BJ (cell line): Measurements from ENCODE around the gene DPF1. TPM values are rescaled to one million over a fixed set of nuclear protein-coding genes. Genes with fewer than 3 reads are reported as not detected.

Experiments
- CTCF ChIA-PET: fragments of 350-600 bp; formaldehyde crosslinking; extraction: SDS; loops from one replicate; lab custom pipeline; 2021; ENCODE audit warnings: antibody characterized with exemption, inconsistent platforms; lab: Yijun Ruan, JAX
- POLR2A ChIA-PET: fragments of 300-600 bp; sonication (Branson Sonifier 250); formaldehyde crosslinking; extraction: SDS; loops from one replicate; lab custom pipeline; 2021; ENCODE audit warnings: antibody characterized with exemption; lab: Charles Lee
- DNase-seq: peaks from one replicate; pipeline ENCODE4 v3.0.0-alpha.2; 2011; ENCODE audit warnings: low read depth
- H3K27me3 ChIP-seq: 2 replicates; pipeline ENCODE4 v1.6.0; 2011; ENCODE audit warnings: low read length; ENCODE audit not compliant: control insufficient read depth, insufficient read depth
- H3K36me3 ChIP-seq: 2 replicates; pipeline ENCODE4 v1.5.1; 2011; ENCODE audit warnings: low read length; ENCODE audit not compliant: control insufficient read depth, insufficient read depth
- H3K4me3 ChIP-seq: 2 replicates; pipeline ENCODE4 v1.5.1; 2011; ENCODE audit warnings: low read depth, mild to moderate bottlenecking, control low read depth, low read length
- polyA plus RNA-seq: library from polyadenylated mRNA; depleted of rRNA; stranded (reverse); fragments of >200 nt; gene quantifications from 2 replicates; pipeline ENCODE4 v1.2.3, GENCODE V29; 2011
- TF ChIP-seq, protein P1 (sequence below): IDR thresholded peaks from 2 replicates; pipeline ENCODE4 v1.5.1; 2011; ENCODE audit warnings: low read depth, mild to moderate bottlenecking, control low read depth, inconsistent platforms, low read length, moderate library complexity; ENCODE audit not compliant: insufficient read depth

Gene DPF1
- polyA plus RNA-seq, 1 experiment, result 2.2 TPM

- no peak overlapping the region for H3K4me3 ChIP-seq
- DNase-seq, result no peak
- ChIA-PET CTCF (interaction anchor here (1.6 kb wide), 1 partner anchor 311 kb away, joined by 7 read pairs; no protein-coding TSS in a partner anchor), POLR2A (no interaction called here)
- no peaks in the 10 kb centered on the region for H3K27me3 ChIP-seq
- TF ChIP-seq, protein P1, sequence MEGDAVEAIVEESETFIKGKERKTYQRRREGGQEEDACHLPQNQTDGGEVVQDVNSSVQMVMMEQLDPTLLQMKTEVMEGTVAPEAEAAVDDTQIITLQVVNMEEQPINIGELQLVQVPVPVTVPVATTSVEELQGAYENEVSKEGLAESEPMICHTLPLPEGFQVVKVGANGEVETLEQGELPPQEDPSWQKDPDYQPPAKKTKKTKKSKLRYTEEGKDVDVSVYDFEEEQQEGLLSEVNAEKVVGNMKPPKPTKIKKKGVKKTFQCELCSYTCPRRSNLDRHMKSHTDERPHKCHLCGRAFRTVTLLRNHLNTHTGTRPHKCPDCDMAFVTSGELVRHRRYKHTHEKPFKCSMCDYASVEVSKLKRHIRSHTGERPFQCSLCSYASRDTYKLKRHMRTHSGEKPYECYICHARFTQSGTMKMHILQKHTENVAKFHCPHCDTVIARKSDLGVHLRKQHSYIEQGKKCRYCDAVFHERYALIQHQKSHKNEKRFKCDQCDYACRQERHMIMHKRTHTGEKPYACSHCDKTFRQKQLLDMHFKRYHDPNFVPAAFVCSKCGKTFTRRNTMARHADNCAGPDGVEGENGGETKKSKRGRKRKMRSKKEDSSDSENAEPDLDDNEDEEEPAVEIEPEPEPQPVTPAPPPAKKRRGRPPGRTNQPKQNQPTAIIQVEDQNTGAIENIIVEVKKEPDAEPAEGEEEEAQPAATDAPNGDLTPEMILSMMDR, result no peak
- no peaks in the 10 kb centered on the region for H3K36me3 ChIP-seq
Observed at GRCh38 chr19:38213469-38213868, 10.6 kb downstream of the DPF1 start.

- Histone ChIP-seq H3K27me3 (no peaks in the 10 kb centered on the region), H3K4me3 (no peak overlapping the region), H3K36me3 (0 out of 2 replicates have a peak, but pooled peaks cover 1% of the 10 kb centered on the region)
- TF ChIP-seq, protein P1, result no peak
- DNase-seq, result no peak
- POLR2A ChIA-PET, result no interaction called here
- CTCF ChIA-PET, result no interaction called here
Observed at GRCh38 chr19:38211766-38212165, 12.3 kb downstream of the DPF1 start.

DNA sequence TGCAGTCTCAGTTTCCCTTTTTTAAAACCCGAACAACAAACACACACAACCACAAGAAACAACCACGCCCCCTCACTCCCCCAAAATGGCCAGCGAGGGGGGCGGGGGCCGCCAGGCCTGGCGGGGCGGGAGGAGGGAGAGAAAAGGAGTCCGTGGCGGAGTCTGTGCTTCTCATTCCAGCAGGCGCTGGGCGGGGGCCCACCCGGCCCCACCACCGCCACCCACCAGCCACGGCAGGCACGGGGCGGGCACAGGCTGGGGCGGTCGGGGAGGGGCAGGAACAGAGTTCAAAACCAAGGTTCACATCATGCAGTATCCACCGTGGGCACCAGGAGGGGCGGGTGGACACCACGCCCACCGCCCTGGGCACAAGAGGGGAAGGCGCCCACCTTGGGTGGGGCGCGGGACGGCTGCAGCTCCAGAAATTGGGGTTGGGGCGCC lies 12.9 kb downstream of the DPF1 start:
- DNase-seq, result no peak
- POLR2A ChIA-PET, result no interaction called here
- TF ChIP-seq, protein P1, result peak; percentile 13; the same call in 1 of the 2 replicates
- CTCF ChIA-PET, result no interaction called here
- H3K4me3 ChIP-seq, result no peak overlapping the region
- peaks cover 4% of the 10 kb centered on the region for H3K36me3 ChIP-seq
- no peaks in the 10 kb centered on the region for H3K27me3 ChIP-seq

- ChIA-PET CTCF (no interaction called here), POLR2A (no interaction called here)
- no peak for DNase-seq
- Histone ChIP-seq H3K4me3 (no peak overlapping the region), H3K36me3 (peaks cover 9% of the 10 kb centered on the region), H3K27me3 (no peaks in the 10 kb centered on the region)
- TF ChIP-seq, protein P1, result no peak
Observed at GRCh38 chr19:38210458-38210987, 13.5 kb downstream of the DPF1 start.

GRCh38 chr19:38209671-38210457 lies 14.2 kb downstream of the DPF1 start:
- TF ChIP-seq, protein P1, result no peak
- CTCF ChIA-PET, result interaction anchor here (1.2 to 1.7 kb wide), 2 partner anchors 10 to 307 kb away, joined by 3 to 5 read pairs; no protein-coding TSS in a partner anchor
- POLR2A ChIA-PET, result interaction anchor here (0.6 kb wide), 1 partner anchor 206 kb away, joined by 4 read pairs; no protein-coding TSS in a partner anchor
- Histone ChIP-seq H3K36me3 (peaks cover 10% of the 10 kb centered on the region), H3K27me3 (no peaks in the 10 kb centered on the region), H3K4me3 (peak overlapping the region; percentile 14)
- no peak for DNase-seq
